A673 (cell line): ENCODE results near the gene CNIH2. TPM values are rescaled to one million over a fixed set of nuclear protein-coding genes. Genes with fewer than 3 reads are reported as not detected.

Source experiments
- BruUV-seq: library from RNA; stranded (reverse); fragments of 400-500 nt; replicated peaks from 2 replicates; lab custom pipeline; 2021; lab: Mats Ljungman, UMichigan
- CTCF ChIA-PET: fragments of 300-600 bp; sonication (Branson Sonifier 250); formaldehyde crosslinking; loops from one replicate; lab custom pipeline; 2022; ENCODE audit warnings: antibody characterized with exemption; lab: Charles Lee
- POLR2A ChIA-PET: fragments of 300-600 bp; sonication (Branson Sonifier 250); formaldehyde crosslinking; loops from one replicate; lab custom pipeline; 2022; ENCODE audit warnings: antibody characterized with exemption; ENCODE audit not compliant: low non-redundant PET; lab: Charles Lee
- DNase-seq: peaks from one replicate; pipeline ENCODE4 v3.0.0-alpha.2; 2015; ENCODE audit warnings: low spot score
- H3K27ac ChIP-seq: fragments of 200-600 bp; sonication (generic); 2 replicates; pipeline ENCODE4 v1.5.1; 2016; ENCODE audit warnings: mixed run types, low read depth, mild to moderate bottlenecking, mixed read lengths, antibody characterized with exemption, low read length; ENCODE audit not compliant: poor library complexity, severe bottlenecking
- H3K27me3 ChIP-seq: fragments of 200-600 bp; sonication (generic); replicated peaks from 2 replicates; pipeline ENCODE4 v1.6.1; 2017; ENCODE audit warnings: mixed run types, low read depth, mild to moderate bottlenecking, mixed read lengths, antibody characterized with exemption, low read length; ENCODE audit not compliant: insufficient read depth, poor library complexity
- H3K36me3 ChIP-seq: fragments of 200-600 bp; sonication (generic); 2 replicates; pipeline ENCODE4 v1.6.1; 2016; ENCODE audit warnings: mixed run types, mild to moderate bottlenecking, mixed read lengths, antibody characterized with exemption, low read length; ENCODE audit not compliant: insufficient read depth, poor library complexity, severe bottlenecking
- H3K4me1 ChIP-seq: fragments of 200-600 bp; sonication (generic); 2 replicates; pipeline ENCODE4 v1.6.1; 2017; ENCODE audit warnings: mixed run types, mild to moderate bottlenecking, mixed read lengths, antibody characterized with exemption, low read length; ENCODE audit not compliant: insufficient read depth, poor library complexity, severe bottlenecking
- H3K4me3 ChIP-seq: fragments of 200-600 bp; sonication (generic); 2 replicates; pipeline ENCODE4 v1.5.1; 2016; ENCODE audit warnings: low read depth, mixed run types, mild to moderate bottlenecking, mixed read lengths, low read length; ENCODE audit not compliant: poor library complexity, severe bottlenecking
- H3K9me3 ChIP-seq: fragments of 200-600 bp; sonication (generic); 2 replicates; pipeline ENCODE4 v1.6.1; 2016; ENCODE audit warnings: mixed run types, low read depth, mild to moderate bottlenecking, mixed read lengths, antibody characterized with exemption, low read length; ENCODE audit not compliant: poor library complexity, severe bottlenecking
- CTCF ChIP-seq: fragments of 300-800, 200-600 bp; sonication (generic); conservative IDR thresholded peaks from 2 replicates; pipeline ENCODE4 v1.5.1; 2017; ENCODE audit warnings: low read depth, mild to moderate bottlenecking, antibody characterized with exemption, low read length, moderate library complexity, mixed read lengths
- EZH2 ChIP-seq: fragments of 200-600 bp; sonication (generic); IDR thresholded peaks from 2 replicates; pipeline ENCODE4 v1.6.1; 2017; ENCODE audit warnings: borderline replicate concordance, low read depth, mild to moderate bottlenecking, mixed read lengths, antibody characterized with exemption, low read length; ENCODE audit not compliant: poor library complexity, severe bottlenecking
- intact Hi-C: fragments of 100-400 bp; cut with micrococcal nuclease; formaldehyde crosslinking; loops from one replicate; pipeline ENCODE4 v1.10.0; 2022; ENCODE audit not compliant: unreplicated experiment
- total RNA-seq: library from RNA; stranded (reverse); gene quantifications from 2 replicates; pipeline ENCODE4 v1.2.3, GENCODE V29; 2021

The CNIH2 gene
- total RNA-seq, 1 experiment from 2014 or later: 13.7 TPM

GRCh38 chr11:66238786-66239413 lies 39.1 kb upstream of the CNIH2 start:
- DNase-seq: no peak
- H3K9me3 ChIP-seq: no peaks in the 10 kb centered on the region
- H3K36me3 ChIP-seq: peaks cover 5% of the 10 kb centered on the region
- H3K27ac ChIP-seq: no peak overlapping the region
- BruUV-seq: no TSS peak
- no peaks in the 10 kb centered on the region for H3K27me3 ChIP-seq
- CTCF ChIA-PET: no interaction called here
- no peak for TF ChIP-seq CTCF
- no peak for TF ChIP-seq EZH2
- intact Hi-C loops: no loop called here
- no peaks in the 10 kb centered on the region for H3K4me1 ChIP-seq
- POLR2A ChIA-PET: no interaction called here
- no peak overlapping the region for H3K4me3 ChIP-seq

- DNase-seq: no peak
- Histone ChIP-seq H3K36me3 (peaks cover 5% of the 10 kb centered on the region), H3K9me3 (no peaks in the 10 kb centered on the region), H3K27ac (no peak overlapping the region), H3K27me3 (no peaks in the 10 kb centered on the region), H3K4me1 (no peaks in the 10 kb centered on the region), H3K4me3 (no peak overlapping the region)
- ChIA-PET CTCF (no interaction called here), POLR2A (no interaction called here)
- TF ChIP-seq EZH2 (no peak), CTCF (no peak)
- intact Hi-C loops: no loop called here
- BruUV-seq: no TSS peak
These were observed 38.5 kb upstream of the CNIH2 start for GRCh38 chr11:66239511-66239910.

GRCh38 chr11:66239998-66240780 lies 37.8 kb upstream of the CNIH2 start:
- TF ChIP-seq CTCF (no peak), EZH2 (no peak)
- DNase-seq: no peak
- Histone ChIP-seq H3K27me3 (no peaks in the 10 kb centered on the region), H3K9me3 (no peaks in the 10 kb centered on the region), H3K27ac (no peak overlapping the region), H3K4me3 (no peak overlapping the region), H3K36me3 (peaks cover 5% of the 10 kb centered on the region), H3K4me1 (no peaks in the 10 kb centered on the region)
- intact Hi-C loops: no loop called here
- POLR2A ChIA-PET: no interaction called here
- BruUV-seq: no TSS peak
- CTCF ChIA-PET: interaction anchor here (1.1 kb wide), 1 partner anchor 18 kb away, joined by 3 read pairs; no protein-coding TSS in a partner anchor
